Endothelial cell of umbilical vein (primary cell): ENCODE measurements around the gene PTTG1IP2.

Source experiments
- CTCF ChIP-seq, 2 donors: IDR thresholded peaks; 1 replicate in 1 of 2; 2 replicates in 1 of 2; pipeline ENCODE4 v1.5.1; 2011; ENCODE audit warnings: low read length in 2 of 2, mild to moderate bottlenecking in 2 of 2, moderate library complexity in 2 of 2, control low read depth in 1 of 2, inconsistent platforms in 1 of 2, low read depth in 1 of 2; ENCODE audit not compliant: insufficient read depth in 1 of 2; ENCODE audit errors: extremely low read depth in 1 of 2
- EZH2 ChIP-seq: IDR thresholded peaks from 2 replicates; pipeline ENCODE4 v1.6.1; 2012; ENCODE audit warnings: borderline replicate concordance, low read depth, mild to moderate bottlenecking, moderate library complexity, low read length, inconsistent platforms; ENCODE audit not compliant: severe bottlenecking
- JUN ChIP-seq: IDR thresholded peaks from 2 replicates; pipeline ENCODE4 v1.6.1; 2011; ENCODE audit warnings: borderline replicate concordance, low read depth; ENCODE audit not compliant: insufficient read length, insufficient read depth
- MYC ChIP-seq: IDR thresholded peaks from one replicate; pipeline ENCODE4 v1.6.1; 2011; ENCODE audit warnings: mild to moderate bottlenecking, low read depth, low read length
- POLR2A ChIP-seq: IDR thresholded peaks from 2 replicates; pipeline ENCODE4 v1.6.1; 2012; ENCODE audit warnings: low read depth, mild to moderate bottlenecking, control low read depth, low read length
- POLR2AphosphoS5 ChIP-seq: IDR thresholded peaks from 2 replicates; pipeline ENCODE4 v1.6.1; 2012; ENCODE audit warnings: low read depth, mild to moderate bottlenecking, control low read depth, low read length, moderate library complexity; ENCODE audit not compliant: insufficient read depth
- TF ChIP-seq, protein P1 (sequence below): IDR thresholded peaks from 2 replicates; pipeline ENCODE4 v1.6.1; 2011; ENCODE audit not compliant: insufficient read depth, insufficient read length

DNA sequence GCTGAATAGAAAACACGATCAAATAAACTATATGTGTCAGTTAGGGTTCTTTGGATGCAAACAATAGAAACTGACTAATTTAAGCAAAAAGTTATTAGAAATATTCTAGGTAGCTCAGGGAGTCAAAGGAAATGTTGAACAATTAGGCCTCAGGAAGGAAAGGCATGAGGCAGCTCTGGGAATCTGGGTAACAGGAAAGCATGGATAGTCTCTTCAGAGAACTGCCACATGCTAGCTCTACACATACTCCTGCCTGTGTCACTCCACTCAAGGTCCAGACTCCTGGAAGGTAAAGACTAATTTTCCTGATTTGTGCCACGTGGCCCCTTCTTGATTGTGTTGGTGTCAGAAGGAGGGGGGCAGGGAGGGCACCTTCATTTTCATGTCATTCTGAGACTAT, 23.8 kb upstream of the PTTG1IP2 start:
- TF ChIP-seq MYC: no peak
- TF ChIP-seq POLR2A: no peak
- TF ChIP-seq CTCF (IDR thresholded peaks at IDR 0.05; ENCODE audit: extremely low read depth in 1 of 2, insufficient read depth in 1 of 2, low read depth in 1 of 2, low read length in 2 of 2): no peak
- no peak for TF ChIP-seq EZH2
- TF ChIP-seq POLR2AphosphoS5: no peak
- no peak for TF ChIP-seq JUN
- TF ChIP-seq, protein P1, sequence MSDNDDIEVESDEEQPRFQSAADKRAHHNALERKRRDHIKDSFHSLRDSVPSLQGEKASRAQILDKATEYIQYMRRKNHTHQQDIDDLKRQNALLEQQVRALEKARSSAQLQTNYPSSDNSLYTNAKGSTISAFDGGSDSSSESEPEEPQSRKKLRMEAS: no peak
